GM08714 (cell line): ENCODE measurements around the gene TANGO6.

Experiments used
- H3K4me3 ChIP-seq: fragments of 200-500 bp; sonication (Bioruptor generic); 2 replicates; pipeline ENCODE4 v1.5.1; 2014; ENCODE audit warnings: mild to moderate bottlenecking, low read length, inconsistent platforms
- ZNF274 ChIP-seq: IDR thresholded peaks from 2 replicates; pipeline ENCODE4 v1.6.1; 2012; ENCODE audit warnings: mild to moderate bottlenecking, low read depth, low read length

TANGO6 gene

DNA sequence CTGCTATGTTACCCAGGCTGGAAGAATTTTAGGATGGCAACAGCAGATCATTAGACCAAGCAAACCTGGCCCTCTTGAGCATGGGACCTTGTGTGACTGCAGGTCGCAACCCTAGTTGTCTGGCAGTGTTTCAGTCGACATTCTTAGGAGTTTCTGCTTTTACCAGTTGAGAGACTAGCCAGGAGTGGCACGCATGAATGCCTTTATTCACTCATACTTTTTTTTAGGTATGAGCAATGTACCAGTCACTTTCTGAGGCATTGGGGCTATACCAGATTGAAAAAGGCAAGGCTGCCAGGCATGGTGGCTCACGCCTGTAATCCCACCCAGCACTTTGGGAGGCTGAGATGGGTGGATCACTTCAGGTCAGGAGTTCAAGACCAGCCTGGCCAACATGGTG is 233.9 kb downstream of the TANGO6 start:
- H3K4me3 ChIP-seq = no peak overlapping the region
- TF ChIP-seq ZNF274 = no peak

DNA sequence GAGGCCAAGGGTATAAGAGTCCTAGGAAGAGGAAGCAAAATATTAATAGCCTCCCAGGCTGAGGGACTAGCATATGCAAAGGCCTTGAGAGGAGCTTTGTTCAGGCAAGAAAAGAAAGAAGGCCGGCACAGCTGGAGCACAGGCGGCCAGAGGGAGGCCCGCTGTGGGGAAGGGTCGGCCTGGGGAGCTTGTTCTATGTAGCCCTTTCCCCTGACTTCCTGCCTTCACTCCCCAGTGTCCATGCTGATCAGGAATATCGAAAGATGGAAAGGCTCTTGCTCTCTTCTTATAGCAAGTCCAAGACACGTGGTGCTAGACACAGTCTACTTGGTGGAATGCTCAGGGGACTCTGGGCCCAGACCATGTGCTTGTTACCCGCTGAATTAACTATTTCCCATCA is 234.7 kb downstream of the TANGO6 start:
- TF ChIP-seq ZNF274 = no peak
- no peak overlapping the region for H3K4me3 ChIP-seq

DNA sequence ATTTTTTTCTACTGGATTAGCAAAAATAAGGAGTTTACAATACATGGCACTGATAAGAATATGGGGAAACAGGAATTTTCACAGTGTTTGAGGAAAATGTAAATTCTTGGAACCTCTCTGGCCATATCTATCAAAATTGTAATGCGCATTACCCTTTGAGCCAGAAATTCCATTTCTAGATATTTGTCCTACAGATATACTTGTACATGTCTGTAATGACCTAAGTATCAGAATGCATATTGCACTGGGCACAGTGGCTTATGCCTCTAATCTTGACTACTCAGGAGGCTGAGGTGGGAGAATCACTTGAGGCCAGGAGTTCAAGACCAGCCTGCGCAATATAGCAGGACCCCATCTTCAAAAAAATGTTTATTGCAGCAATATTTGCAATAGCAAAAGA is 236.4 kb downstream of the TANGO6 start:
- no peak overlapping the region for H3K4me3 ChIP-seq
- TF ChIP-seq ZNF274 = no peak

DNA sequence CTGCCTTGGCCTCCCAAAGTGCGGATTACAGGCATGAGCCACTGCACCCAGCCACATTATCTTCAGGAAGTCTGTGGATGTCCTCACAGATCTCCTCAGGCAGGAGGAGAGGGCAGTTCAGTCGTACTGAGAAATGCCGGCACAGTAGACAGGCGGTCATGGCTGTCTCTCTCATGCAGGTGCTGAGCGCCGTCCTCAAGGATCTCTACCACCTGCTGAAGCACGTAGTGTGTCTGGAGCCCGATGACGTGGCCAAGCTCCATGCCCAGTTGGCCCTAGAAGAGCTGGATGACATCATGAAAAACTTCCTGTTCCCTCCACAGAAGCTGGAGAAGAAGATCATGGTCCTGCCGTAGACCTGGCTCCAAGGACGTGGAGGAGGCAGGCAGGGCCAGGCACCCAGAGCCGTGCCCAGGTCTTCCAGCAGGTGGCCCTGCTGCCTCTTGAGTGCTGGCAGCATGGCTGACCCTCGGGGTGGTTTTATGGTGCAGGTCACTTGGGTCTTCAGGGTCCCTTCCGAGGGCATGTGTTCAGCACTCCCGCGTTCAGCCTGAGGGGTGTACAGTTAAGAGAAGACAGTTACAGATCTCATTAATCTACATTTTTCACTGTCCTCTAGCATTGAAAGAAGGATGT is 240.1 kb downstream of the TANGO6 start:
- no peak overlapping the region for H3K4me3 ChIP-seq
- no peak for TF ChIP-seq ZNF274

- no peak for TF ChIP-seq ZNF274
- no peak overlapping the region for H3K4me3 ChIP-seq
Observed at GRCh38 chr16:69084289-69084688, 241.0 kb downstream of the TANGO6 start.

GRCh38 chr16:69085032-69085695 is 241.8 kb downstream of the TANGO6 start:
- no peak overlapping the region for H3K4me3 ChIP-seq
- TF ChIP-seq ZNF274 = no peak

DNA sequence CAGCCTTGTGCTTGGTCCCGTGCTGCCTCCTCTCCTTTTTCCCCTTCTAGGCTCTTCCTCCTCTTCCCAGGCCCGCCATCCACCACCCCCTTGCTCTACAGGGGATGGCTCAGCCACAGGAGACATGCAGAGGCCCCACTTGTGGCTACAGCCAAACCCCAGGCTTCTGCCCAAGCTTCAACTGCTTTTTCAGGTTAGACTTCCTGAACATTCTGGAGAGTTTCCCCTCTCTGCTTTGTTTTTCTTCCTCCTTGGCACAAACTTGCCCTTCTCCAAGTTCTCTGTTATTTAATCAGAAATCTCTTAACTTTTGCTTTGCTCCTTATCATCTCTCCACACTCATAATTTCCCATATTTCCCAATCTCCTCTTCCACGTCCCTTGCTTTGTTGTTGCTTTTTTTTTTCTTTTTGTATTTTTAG is 243.8 kb downstream of the TANGO6 start:
- no peak overlapping the region for H3K4me3 ChIP-seq
- TF ChIP-seq ZNF274 = no peak

DNA sequence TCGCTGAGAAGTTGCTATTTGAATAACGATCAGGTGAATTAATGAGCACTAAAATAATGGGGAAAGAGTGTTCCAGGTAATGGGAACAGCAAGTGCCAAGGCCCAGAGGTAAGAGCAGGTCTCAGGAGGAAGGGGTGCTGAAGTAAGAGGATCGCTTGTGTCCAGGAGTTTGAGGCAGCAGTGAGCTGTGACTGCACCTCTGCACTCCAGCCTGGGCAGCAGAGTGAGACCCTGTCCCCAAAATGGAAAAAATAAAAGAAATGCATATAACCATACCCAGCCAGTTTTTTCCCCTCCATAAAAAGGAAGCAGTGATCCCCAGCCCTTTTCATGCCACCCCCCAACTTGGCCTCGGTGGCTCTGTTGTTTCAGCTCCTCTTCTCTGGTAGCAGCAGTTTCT is 245.4 kb downstream of the TANGO6 start:
- TF ChIP-seq ZNF274 = no peak
- H3K4me3 ChIP-seq = no peak overlapping the region

DNA sequence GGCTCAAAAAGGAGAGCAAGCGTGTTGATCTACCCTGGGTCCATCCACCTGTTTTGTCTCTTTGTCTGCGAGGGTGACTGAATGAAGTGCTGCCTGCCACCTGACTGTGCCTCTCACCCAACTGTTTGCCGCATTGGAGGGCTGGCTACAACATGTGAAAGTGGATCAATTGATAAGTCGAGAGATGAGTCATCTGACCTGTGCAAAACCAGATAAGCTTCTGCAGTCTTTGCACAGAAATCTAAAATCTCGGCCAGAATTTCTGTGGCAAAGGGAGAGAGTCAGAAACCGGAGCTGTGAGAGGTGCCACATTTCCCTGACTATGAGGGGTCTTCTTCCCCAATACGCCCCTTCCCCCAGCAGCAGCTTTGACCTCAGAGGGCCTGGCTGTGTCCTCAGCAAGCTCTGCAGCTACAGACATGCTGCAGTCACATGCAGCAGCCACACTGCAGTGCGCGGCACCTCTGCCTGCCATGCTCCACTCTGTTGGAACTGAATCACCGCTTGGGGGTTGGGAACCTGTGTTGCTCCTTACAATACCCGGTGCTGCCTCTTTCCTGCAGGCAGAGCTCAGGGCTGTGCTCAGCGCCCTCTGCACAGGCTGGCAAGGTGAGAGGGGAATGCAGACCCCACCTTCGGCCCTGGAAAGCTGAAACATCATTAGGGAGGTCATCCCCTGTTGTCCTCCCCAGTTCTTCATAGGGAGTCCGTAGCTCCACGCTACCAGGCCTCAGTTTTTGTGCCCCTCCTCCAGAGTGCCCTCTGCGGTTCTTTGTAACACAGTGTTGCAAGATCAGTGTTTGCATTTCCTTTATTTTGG is 246.0 kb downstream of the TANGO6 start:
- TF ChIP-seq ZNF274 = no peak
- H3K4me3 ChIP-seq = no peak overlapping the region

DNA sequence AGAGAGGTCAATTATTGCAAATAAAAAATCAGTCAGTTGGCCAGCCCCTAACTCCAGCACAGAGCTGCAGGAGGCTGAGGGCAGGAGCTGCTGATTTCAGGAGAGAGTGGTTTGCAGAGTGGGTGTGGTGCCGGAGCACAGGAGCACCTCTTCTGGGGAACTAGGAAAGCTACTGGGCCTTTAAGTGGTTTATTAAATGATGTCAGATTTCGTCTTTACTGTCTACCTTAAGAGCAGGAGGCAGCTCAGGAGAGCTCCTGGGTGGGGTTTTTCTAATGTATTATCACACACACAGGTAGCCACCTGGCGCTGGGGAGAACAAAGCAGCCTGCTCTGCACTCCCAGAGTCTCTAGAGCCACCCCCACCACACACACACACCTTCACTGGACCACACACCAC is 250.6 kb downstream of the TANGO6 start:
- no peak overlapping the region for H3K4me3 ChIP-seq
- no peak for TF ChIP-seq ZNF274

GRCh38 chr16:69094501-69094900 is 251.2 kb downstream of the TANGO6 start:
- TF ChIP-seq ZNF274 = no peak
- no peak overlapping the region for H3K4me3 ChIP-seq

DNA sequence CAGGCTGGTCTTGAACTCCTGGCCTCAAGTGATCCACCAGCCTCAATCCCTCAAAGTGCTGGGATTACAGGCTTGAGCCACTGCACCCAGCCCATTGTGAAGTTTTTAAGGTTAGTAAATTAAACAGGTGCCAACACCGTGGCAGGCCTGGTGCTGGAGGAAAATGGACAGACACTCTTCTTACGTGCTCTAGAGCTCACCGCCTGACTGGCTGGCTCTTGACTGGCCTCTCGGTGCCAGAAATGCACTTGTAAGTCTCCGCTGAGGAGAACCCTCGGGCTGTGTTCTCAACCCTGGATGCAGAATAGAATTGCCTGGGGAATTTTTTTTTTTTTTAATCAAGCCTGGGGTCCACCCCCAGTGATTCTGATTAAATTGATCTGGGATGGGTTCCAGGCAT is 251.9 kb downstream of the TANGO6 start:
- no peak for TF ChIP-seq ZNF274

GRCh38 chr16:69100071-69100691 is 256.9 kb downstream of the TANGO6 start:
- no peak overlapping the region for H3K4me3 ChIP-seq
- TF ChIP-seq ZNF274 = no peak

More for the DNA sequence above, 251.9 kb downstream of the TANGO6 start:
- no peak overlapping the region for H3K4me3 ChIP-seq

DNA sequence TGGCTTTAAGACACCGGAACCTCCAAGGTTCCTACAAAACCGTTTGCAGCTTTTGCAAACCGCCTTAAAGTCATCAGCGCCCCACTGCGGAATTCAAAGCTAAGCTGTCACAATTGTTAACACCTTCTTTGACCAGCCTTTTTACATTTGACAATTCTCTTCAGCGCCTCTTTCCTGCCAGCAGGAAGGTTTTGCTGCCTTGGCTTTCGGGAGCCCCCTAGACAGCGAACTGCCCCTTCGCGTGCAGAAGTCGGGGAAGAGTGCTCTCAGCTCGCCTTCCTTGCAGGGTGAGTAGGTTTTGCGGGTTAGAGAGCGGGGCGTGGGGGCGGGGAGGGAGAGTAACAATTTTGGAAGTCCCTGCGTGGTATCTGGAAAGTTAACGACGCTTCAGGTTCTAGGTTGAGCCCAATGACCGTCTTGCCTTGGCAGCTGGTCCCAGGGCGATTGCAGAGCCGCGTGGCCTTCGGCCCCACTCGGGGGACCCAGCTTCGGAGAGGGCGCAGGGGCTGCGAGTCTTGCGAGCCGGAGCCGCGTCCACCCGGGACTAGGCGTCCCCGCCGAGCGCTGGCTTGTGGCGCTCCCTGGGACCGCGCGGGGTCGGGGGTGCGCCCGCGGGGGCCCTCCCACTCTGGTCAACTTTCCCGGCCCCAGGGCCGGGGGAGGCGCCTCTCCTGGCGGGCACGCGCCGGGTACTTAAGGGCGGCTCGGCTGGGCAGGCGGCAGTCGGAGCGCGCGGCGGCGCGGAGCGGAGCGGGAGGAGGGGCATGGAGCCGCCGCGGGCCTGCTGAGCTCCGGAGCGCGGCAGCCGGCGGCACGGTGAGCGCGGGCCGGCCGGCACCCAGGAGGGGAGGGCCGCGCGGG is 262.4 kb downstream of the TANGO6 start, which contains the start of gene HAS3:
Gene HAS3, plus strand, starts transcription at position 153 of the 861 bp plus-strand sequence. CDS start 3,743 bp downstream, outside the sequence.
- H3K4me3 ChIP-seq = peak within 1 kb of the TSS; percentile 62; the same call in 1 of the 2 replicates
- TF ChIP-seq ZNF274 = no peak
